Stimulated activated CD4-positive, alpha-beta T cell treated with anti-CD3 and anti-CD28 coated beads, Interleukin-4, amount 100 ng/mL, for 4 hours (primary cell): ENCODE results near the gene ACVR1B.
A peak's percentile ranks its signal among the peaks of the same experiment; 100 is the strongest.

Experiments
- DNase-seq, 2 experiments: peaks; one replicate each; pipeline ENCODE4 v3.0.0-alpha.2; 2020

Gene ACVR1B

DNA sequence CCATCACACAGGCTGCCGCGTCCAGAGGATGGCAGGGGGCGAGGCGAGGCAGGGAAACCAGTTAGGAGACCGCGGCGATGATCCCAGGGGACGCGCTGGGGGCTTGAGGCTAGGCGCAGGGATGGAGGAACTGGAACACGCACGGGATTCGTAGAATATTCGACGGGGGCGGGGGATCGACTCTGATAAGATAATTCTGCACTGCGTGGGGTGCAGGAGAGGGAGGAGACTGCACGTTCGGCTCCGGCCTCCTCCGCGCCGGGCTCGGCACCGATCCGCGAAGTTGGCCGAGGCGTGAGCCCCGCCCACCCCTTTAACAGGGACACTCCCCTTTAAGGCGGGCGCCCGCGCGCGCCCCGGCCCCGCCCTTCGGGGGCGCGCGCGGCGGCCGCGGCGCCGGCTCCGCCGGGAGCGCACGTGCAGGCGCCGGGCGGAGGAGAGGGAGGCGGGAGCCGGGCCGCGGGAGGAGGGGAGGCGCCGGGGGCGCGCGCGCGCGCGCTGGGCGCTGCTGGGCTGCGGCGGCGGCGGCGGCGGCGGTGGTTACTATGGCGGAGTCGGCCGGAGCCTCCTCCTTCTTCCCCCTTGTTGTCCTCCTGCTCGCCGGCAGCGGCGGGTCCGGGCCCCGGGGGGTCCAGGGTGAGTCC, at the start of gene ACVR1B:
Gene ACVR1B (plus strand): TSS at position 501 of the 644 bp plus-strand sequence. CDS start 45 bp downstream, at position 546.
- peak; percentile 86 to 93 for DNase-seq

GRCh38 chr12:51901881-51902280, 49.6 kb upstream of the ACVR1B start:
- no peak for DNase-seq

DNA sequence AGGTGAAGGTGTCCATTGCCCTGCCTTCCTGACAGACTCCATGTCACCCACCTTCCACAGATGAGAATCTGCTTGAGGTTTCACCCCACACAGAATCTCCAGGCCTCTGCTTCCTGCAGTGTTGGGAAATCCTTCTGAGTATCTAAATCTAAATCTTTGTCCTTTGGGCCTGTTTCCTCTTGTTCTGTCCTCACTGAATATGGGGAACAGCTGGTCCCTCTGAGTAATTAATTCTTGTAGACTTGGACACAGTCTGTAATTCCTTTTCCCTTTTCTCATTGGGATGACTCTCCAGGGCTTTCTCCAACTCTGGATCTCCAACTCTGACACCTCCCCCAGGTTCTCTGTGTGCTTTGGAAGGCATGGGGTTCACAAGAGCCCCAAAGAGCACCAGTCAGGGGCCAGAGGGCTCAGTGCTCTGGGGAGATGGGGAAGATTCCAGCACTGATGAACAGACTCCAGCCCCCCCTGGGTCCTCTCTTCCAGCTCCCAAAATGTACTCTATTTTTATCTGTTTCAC, 46.5 kb upstream of the ACVR1B start:
- DNase-seq, result no peak

DNA sequence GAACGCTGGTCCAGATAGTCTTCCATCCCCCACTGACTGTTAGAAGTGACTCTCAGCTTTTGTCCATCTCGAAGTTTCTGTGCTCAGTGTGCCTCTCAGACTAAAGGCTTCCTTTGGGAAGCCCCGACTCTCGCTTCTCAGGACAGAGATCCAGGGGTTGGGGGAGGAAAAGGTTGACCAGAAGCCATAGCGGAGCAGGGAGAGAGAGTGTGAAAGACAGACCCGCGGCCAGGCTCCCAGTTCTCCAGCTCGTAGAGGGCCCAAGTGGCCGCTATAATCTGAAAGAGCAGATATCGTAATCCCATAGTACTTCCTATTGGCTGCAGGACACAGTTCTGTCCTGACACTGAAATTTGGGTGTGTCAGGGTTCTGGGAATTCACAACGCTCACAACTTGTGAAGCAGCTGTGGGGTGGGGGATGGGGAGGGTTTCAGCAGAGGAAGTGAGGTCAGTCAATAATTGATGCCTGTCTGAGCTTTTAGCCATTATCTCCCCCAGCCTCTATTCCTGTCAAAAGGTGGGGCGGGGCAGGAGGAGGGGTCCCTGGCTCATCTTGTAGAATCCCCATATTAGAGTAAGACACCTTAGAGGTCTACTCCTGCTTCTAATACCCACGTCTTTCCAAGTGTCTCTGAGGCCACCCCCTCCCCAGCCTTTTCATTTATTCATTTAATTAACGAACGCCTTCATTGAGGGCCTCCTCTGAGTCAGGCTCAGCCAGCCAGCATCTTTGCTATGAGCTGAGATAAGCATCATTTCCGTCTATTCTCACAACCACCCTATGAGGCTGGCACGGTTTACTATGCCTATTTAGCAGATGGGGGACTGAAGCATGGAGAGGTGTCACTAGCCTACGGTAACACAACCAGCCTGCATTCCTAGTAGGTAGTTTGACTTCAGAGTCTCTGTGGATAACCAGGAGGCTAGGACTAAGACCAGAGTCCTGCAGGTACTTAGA, 45.7 kb upstream of the ACVR1B start:
- DNase-seq, result no peak

DNA sequence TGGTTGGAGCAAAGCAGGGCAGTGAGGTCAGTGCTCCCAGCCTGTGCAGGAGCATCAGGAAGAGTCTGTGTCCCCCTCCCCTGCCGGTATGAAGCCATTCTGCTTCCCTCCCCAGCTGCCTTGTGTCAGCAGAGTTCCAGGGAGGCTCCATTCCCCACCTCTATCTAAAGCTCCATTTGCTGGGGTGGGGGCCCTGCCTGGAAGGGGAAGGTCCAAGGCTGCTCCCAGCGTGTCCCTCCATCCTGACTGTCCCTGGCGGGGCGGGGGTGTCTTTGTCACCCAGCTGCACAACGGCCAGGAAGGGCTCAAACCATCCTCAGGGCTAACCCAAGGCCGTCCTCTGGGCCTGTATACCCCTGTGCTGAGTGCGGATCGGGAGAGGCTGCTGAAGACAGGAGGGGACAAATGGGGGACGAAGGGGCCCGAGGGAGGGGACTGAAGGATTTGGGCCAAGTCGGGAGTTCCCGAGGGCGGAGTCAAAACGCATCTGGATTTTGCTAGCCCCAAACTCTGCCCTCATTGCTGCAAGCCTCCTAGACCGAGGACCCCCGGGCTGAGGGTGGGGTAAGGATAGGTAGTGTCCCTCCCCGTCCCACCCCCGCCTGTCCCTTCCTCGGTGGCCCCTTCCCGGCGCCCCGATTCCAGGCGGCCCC, 44.9 kb upstream of the ACVR1B start:
- DNase-seq, result no peak

- no peak for DNase-seq
Measured at GRCh38 chr12:51907083-51907855, 44.2 kb upstream of the ACVR1B start, which contains the start of gene ACVRL1. ACVRL1 (plus strand) TSS chr12:51907504; CDS start chr12:51912475, 4,971 bp downstream.

GRCh38 chr12:51907856-51908425, 43.6 kb upstream of the ACVR1B start:
- DNase-seq, result no peak

DNA sequence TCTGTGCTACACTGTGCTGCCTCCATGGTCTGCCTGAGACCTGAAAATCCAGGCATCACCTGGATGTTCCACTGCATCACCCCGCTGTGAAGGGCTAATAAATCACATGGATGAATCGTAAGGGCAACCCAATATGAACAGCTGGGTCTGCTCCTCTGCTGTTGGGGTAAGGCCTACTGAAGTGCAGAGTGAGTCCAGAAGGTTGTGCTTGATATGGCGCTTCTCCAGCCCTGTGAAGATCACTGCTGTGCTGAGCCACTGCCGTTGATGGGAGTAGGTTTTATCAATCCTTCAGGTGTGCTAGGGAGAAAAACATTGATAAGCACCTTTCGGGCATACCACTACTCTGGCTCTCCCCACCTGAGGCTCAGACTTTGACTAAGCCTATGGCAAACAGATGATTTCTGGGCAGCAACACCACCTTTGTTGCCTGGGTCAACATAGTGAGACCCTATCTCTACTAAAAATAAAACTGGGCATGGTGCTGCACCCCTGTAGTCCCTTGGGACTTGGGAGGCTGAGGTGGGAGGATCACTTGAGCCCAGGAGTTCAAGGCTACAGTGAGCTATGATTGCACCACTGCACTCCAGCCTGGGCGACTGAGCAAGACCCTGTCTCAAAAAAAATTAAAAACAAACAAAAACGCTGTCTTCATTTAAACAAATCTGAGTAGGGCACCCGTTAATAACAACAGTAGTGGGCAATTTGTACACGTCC, 42.5 kb upstream of the ACVR1B start:
- DNase-seq, result no peak

DNA sequence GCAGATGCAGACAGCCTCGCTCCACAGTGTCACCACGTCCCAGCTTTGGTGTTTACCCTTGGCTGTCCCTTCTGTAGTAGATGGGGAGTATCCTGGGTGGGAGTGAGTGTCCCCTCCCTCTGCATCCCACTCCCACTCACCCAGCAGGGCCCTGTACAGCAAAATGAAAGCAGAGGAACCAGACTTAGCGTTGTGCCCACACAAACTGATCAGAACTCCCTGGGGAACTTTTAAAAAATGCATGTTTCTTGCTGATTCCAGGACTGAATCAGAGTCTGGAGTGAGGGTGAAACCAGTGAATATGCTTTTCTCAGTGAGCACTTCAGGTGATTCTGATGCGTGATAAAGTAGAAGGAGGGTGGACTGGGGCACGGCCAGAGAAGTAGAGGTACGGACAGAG, 41.3 kb upstream of the ACVR1B start:
- DNase-seq, result no peak

DNA sequence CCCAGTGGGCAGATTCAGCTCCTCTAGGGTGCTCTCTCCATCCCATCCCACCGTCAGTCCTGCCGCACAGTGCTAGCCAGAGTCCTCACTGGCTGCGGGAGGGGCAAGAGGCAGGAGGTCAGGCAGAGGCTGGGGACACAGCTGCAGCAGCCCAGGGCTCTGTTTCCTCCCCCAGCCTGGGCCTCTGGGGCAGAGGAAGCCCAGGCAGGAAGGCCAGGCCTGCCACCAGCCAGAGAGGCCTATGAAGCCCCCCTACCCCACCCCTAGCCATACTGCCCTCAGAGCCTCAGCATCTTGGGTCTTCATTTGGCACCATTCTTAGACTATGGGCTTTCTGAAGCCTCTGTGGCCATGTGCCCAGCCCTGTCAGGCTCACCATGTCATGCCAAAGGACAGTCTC, 40.8 kb upstream of the ACVR1B start:
- no peak for DNase-seq

GRCh38 chr12:51911307-51911706, 40.2 kb upstream of the ACVR1B start:
- no peak for DNase-seq

DNA sequence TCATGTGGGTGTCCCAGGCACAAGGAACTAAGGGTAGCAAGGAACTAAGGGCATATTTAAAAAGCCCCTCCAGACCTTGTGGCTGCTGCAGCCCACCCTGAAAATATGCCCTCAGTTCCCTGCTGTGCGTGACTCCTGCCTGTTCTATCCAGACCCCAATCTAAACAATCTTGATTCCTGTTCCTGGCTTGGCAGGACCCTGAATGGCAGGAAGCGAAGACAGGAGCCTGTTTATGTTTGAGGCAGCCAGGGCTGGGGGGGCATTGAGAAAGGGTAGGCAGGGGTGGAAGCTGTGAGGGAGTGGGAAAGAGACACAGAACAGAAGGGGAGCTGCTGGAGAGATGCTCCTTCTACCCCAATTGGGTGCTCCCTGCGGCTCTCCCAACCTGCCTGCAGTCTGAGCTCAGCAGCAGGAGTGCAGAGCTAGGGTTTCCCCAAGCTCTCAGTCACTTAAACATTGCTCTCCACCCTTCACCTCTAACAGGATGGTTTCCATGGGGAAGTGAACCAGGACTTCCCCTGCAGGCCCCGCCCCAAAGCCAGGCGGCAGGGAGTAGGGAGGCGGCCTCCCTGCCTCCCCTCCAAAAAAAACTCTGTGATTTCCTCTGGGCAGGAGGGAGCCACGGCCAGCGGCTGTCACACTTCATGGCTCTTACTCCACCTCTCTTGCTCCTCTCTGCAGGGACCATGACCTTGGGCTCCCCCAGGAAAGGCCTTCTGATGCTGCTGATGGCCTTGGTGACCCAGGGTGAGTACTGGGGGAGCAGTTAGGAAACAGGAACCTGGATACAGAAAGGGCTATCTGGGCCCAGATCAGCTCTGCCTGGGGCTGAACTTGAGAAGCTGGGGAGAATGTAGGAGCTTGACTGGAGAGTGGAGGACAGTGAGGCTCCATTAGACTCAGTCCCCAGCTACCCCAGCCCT, 39.4 kb upstream of the ACVR1B start:
- no peak for DNase-seq

- DNase-seq, result no peak
Measured at GRCh38 chr12:51913071-51914033, 38.1 kb upstream of the ACVR1B start.

- no peak for DNase-seq
Measured at GRCh38 chr12:51914034-51914923, 37.2 kb upstream of the ACVR1B start.

DNA sequence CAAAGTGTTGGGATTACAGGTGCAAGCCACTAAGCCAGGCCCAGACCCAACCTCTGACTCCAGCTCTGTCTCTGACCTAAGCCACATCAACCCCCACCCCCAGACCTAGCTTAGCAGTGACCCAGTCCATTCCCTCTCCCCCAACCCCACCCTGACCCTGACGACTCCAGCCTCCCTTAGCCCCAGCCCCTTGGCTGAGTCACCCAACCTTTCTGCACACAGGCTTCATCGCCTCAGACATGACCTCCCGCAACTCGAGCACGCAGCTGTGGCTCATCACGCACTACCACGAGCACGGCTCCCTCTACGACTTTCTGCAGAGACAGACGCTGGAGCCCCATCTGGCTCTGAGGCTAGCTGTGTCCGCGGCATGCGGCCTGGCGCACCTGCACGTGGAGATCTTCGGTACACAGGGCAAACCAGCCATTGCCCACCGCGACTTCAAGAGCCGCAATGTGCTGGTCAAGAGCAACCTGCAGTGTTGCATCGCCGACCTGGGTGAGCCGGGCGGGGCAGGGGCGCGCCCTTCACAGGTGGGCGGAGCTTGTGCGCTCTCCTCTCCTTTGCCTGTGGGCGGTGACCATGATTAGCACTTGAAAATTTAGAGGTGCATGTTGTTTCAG, 36.4 kb upstream of the ACVR1B start:
- no peak for DNase-seq

GRCh38 chr12:51915951-51916350, 35.5 kb upstream of the ACVR1B start:
- no peak for DNase-seq

DNA sequence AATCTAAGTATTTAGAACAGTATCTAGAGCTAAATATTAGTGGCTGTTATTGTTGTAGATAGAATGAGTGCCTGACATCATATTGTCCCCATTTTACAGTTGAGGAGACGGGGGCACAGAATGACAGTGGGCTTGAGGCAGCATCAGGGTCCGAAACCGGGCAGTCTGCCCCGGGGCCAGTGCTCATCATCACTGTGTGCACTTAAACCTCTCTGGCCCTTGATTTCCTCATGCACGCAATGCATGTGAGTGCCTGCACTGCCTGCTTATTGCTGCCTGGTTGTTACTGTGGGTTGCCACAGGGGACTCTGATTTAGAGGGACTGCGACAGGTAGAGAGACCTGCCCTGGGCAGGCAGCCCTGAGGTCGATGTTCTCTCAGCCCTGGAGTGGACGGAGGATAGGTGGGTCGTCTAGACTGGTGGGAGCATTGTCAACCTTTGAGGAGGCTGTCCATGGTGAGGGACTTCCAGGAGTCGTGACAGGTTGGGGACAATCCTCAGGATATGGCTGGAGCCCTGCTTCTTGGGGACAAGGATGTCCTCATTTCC, 34.4 kb upstream of the ACVR1B start:
- DNase-seq, result no peak
